DMS114 treated with DMSO at 0.1 percent for 48 hours (cell line): ENCODE results near the gene AFG1L.
A peak's percentile ranks its signal among the peaks of the same experiment; 100 is the strongest.
"Not testable (repeated sequence)": the region's sequence is repeated elsewhere in the genome, so short reads cannot be mapped to it uniquely, and the experiment has no call there.

Source experiments
- DNase-seq: peaks from one replicate; lab custom pipeline; 2025; ENCODE audit not compliant: unreplicated experiment; lab: John Stamatoyannopoulos, UW

The AFG1L gene

DNA sequence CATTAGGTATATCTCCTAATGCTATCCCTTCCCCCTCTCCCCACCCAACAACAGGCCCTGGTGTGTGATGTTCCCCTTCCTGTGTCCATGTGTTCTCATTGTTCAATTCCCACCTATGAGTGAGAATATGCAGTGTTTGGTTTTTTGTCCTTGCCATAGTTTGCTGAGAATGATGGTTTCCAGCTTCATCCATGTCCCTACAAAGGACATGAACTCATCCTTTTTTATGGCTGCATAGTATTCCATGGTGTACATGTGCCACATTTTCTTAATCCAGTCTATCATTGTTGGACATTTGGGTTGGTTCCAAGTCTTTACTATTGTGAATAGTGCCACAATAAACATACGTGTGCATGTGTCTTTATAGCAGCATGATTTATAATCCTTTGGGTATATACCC is 154.9 kb downstream of the AFG1L start:
- not testable (repeated sequence) for DNase-seq

DNA sequence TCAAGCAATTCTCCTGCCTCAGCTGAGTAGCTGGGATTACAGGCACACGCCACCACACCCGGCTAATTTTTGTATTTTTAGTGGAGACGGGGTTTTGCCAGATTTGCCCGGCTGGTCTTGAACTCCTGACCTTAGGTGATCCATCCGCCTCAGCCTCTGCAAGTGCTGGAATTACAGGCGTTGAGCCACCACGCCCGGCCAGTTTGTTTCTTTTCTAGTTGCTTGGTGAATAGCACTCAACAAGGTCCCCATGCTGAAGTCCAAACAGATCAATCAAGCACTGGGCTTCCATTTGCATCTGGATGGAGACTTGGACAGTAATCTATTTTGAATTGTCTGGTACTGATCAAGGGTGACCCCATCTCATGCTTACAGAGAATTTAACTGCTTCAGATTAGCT is 157.0 kb downstream of the AFG1L start:
- no peak for DNase-seq

DNA sequence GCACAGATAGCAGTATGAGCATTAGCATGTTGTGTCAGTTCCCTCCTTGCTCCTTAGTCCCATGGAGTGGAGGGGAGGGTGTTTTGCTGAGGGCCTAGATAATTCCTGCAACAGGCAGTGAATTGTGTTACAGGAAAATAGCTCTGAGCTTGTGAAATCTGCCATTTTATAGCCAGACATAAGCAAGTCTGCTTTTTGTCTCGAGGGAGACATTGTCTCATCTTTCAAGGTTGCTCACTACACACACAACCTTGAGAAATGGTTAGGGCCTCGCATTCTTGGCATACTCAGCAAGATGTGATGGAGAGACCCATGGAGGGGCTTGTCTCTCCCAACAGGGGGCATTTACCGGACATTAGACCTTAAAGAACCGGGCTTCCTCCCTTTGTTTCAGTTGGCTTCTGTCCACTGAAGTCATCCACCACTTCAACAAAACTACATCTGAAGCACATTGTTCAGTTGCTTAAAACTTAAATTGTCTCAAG is 157.9 kb downstream of the AFG1L start:
- no peak for DNase-seq

DNA sequence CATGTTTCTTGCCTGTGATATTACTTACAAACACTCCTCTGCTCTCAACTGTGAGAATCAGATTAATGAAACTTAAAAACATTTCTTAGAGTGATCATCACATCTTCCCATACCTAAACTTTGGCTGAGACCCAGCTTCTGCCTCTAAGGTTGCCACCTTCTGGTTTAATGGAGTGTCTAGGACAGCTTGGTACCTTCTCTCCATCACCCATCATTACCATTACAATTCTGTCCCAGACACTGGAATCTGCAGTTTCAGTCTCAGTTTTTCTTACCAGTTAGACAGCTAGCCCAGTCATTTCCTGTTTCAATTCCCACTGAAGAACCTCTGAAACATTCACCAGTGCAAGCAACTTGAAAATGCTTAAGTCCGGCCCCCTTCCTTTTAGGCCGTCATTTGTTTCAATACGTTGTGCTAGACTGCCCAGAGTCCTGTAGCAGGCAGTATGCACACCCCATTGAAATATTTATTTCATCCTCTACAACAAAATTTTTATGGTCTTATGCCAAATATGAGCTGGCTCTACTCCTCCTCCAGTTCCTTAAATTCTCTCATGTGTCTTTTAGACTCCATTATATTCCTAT is 158.8 kb downstream of the AFG1L start:
- no peak for DNase-seq

- DNase-seq = no peak
Observed at GRCh38 chr6:108454356-108454755, 159.5 kb downstream of the AFG1L start.

GRCh38 chr6:108455688-108456087 is 160.8 kb downstream of the AFG1L start:
- no peak for DNase-seq

DNA sequence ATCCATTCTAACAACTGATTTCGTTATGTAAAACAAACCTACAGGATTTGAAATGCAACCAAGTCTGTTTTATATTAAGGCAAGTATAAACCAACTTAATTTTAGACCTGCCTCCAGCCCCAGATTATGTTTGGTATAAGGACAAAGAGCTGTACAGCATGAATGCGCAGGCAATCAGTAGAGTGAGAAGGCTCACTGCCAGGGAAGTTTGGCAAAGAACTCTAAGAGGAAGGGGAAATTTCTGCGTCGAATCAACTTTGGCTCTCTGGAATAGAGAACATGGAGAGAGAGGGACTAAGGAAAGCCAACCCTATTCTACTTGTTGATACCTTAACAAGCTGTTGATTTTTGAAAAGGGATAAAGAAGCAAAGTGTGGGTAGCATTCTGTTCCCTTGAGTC is 168.9 kb downstream of the AFG1L start:
- DNase-seq = no peak

- no peak for DNase-seq
Observed at GRCh38 chr6:108464418-108465097, 169.7 kb downstream of the AFG1L start.

GRCh38 chr6:108465098-108465495 is 170.2 kb downstream of the AFG1L start:
- no peak for DNase-seq

DNA sequence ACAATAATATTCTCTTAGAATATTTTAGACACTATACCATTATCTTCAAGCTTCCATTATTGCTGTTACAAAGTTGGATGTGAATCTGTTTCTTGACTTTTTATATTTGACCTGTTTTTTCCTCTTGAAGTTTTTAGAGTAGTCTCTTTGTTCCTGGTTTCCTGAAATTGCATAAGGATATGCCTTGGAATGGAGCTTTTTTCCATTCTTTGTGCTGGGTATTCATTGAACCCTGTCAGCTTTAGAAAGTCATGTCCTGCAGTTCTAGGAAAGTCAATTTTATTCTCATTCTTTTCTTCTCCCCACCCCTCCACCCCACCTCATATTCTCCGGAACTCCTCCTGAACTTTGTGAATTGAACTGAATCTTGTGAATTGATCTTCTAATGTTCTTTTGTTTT is 173.5 kb downstream of the AFG1L start:
- DNase-seq = no peak

- DNase-seq = no peak
Observed at GRCh38 chr6:108469316-108469715, 174.5 kb downstream of the AFG1L start.

GRCh38 chr6:108473197-108473596 is 178.3 kb downstream of the AFG1L start:
- no peak for DNase-seq

DNA sequence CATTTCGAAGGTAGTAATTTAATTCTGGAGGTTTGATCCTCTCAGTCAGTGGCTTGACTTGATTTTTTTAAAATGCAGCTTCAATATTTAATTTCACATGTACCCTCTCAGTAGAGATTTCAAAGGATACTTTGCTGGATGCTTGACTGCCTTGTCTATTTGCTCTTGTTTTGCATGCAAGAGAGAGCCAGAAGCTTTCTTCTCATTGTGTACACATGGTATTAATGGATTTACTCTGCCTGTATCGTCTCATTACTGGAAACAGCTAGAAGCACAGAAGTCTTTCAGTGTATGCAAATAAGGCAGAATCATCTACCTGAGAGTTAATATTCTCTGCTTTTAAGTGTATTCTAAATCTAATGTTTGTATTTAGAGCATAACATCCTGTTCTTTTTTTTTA is 181.5 kb downstream of the AFG1L start:
- DNase-seq = no peak

GRCh38 chr6:108476847-108477430 is 182.1 kb downstream of the AFG1L start:
- no peak for DNase-seq

DNA sequence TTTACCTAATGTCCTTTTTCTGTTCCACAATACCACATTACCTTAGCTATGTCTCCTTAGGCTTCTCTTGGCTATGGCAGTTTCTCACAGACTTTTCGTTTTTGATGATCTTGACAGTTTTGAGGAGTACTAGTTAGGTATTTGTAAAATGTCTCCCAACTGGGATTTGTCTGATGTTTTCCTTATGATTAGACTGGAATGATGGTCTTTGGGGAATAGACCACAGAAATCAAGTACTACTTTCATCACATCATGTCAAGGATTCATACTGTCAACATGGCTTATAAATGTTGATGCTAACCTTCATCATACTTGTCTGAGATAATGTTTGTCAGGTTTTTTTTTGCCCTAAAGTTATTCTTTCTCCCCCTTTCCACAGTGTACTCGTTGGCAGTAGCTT is 187.7 kb downstream of the AFG1L start:
- DNase-seq = no peak

- DNase-seq = no peak
Observed at GRCh38 chr6:108484016-108484415, 189.2 kb downstream of the AFG1L start.

GRCh38 chr6:108489699-108490098 is 194.8 kb downstream of the AFG1L start:
- no peak for DNase-seq

DNA sequence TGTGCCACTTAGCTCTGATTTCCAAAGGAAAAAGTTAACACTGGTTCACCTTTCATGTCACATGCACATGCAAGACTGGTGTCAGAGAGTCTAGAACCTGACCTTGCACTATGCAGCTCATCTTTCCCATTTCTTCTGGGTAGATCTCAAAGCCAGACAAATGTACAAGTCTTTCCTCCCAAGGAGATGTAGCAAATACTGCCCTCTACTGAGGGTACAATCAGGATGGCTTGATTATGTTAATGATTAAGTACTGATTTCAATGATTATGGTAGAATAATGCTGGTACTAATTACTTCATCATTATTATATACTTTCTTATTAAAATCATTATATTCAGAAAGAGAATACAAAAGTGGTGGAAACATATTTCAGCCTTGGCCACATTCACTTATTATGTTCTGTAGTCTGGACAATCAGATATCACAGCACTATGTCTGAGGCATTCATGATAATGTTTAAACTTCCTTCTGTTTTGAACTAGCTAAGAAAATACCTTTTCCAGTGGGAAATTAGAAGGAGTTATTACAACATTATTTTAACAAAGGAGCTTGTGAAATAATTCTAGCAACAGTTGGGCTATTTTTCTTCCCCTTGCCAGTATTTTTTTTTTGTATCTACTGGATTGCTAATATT is 197.4 kb downstream of the AFG1L start:
- DNase-seq = peak; percentile 23

GRCh38 chr6:108494434-108494833 is 199.6 kb downstream of the AFG1L start:
- DNase-seq = no peak

- peak; percentile 3 for DNase-seq
Observed at GRCh38 chr6:108497883-108498282, 203.0 kb downstream of the AFG1L start.

GRCh38 chr6:108501559-108501958 is 206.7 kb downstream of the AFG1L start:
- no peak for DNase-seq

- no peak for DNase-seq
Observed at GRCh38 chr6:108502832-108503231, 208.0 kb downstream of the AFG1L start.
